Activated CD8-positive, alpha-beta memory T cell treated with anti-CD3 and anti-CD28 coated beads for 4 hours (primary cell): ENCODE measurements around the gene HOXC6.

Source experiments
- DNase-seq, 2 donors: peaks; one replicate each; pipeline ENCODE4 v3.0.0-alpha.2; 2020; ENCODE audit warnings: low read depth in 2 of 2

HOXC6 gene

DNA sequence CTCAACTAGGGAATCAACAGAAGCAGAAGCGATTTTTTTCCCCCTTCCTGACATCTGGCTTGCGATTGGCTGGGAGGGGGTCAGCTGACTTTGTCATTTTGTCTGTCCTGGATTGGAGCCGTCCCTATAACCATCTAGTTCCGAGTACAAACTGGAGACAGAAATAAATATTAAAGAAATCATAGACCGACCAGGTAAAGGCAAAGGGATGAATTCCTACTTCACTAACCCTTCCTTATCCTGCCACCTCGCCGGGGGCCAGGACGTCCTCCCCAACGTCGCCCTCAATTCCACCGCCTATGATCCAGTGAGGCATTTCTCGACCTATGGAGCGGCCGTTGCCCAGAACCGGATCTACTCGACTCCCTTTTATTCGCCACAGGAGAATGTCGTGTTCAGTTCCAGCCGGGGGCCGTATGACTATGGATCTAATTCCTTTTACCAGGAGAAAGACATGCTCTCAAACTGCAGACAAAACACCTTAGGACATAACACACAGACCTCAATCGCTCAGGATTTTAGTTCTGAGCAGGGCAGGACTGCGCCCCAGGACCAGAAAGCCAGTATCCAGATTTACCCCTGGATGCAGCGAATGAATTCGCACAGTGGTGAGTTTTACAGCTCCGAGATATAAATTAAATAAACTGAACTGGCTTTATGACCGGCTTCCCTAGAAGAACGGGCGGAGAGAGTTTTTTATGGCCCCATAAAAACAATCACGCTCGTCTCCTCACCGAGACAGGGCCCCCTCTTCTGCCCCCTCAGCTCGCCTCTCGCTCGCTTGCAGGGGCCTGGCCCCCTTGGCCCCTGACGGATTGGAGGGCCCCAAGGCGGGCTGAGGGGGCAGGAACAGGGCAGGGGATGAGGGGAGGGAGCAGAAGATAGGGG lies at the start of gene HOXC6:
Gene HOXC6, plus strand, starts transcription at position 127 of the 888 bp plus-strand sequence. Its CDS starts 82 bp downstream, at position 209.
- no peak for DNase-seq

DNA sequence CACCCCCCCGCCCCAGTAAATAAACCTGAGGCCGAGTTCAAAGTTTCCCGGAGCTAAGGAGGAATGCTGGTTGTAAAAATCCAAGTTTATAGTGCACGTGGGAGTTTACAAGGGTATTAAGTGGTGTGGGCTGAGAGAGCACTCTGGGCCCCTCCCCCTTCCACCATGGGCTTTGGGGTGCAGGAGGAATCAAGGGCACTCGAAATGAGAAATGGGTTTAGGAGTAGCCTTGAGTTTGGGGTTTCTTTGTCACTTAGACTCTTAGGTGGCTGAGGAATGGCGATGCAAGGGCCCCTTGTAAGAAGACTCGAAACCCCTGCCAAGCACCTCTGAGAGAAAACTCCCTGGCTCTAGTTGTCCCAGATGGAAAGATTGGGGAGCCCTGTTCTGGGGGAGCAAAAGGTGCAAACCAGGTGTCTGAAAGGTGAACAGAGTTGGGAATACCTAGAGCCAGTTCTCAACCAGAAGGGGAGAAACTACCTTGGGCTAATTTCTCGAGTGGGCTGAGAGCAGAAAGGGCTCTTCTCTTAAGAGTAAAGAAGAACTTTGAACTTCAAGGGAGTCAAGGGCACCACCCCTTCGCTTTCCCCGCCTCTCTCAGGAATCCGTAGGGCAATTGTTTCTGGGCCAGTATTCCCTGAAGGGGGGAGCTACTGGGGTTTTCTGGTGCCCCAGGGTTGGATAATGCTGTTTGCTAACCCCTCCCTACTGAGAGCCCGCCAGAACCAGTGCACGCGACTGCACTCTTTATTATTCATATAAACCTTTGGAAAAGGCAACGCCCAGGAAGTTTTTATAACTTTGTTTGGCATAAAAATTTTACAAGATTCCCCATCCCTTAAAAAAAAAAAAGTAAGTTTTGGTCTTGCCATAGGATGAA lies 49.5 kb upstream of the HOXC6 start:
- DNase-seq = no peak

DNA sequence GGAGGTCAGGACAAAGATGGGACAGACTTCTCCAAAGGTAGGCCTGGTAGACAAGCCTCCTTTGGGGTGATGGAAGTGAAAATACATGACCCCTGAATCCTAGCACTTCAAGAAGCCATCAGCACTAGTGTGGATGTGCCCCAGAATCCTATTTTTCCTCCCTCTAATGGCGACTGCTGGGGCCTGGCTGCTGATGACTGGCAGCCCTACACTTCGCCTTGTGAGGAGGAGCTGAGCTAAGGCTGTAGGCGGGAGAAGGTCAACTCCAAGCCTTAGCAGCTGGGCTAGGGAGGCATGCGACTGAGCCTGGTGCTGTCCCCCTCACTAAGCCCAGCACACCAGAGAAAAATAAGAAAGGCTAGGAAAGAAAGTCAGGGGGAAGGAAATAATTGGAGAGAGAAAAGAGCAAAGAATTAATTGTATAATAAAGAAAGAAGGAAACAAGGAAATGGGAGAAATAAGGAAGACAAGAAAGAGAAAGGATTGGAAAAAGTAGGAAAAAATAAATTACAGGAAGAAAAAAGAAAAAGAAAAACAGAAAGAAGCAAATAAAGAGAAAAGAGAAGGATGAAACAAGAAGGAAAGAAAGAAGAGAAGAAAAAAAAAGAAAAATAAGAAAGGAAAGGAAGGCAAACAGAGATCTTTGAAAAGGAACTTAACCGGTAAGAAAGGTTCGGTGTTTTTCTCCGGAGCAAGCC lies 48.0 kb upstream of the HOXC6 start:
- no peak for DNase-seq

DNA sequence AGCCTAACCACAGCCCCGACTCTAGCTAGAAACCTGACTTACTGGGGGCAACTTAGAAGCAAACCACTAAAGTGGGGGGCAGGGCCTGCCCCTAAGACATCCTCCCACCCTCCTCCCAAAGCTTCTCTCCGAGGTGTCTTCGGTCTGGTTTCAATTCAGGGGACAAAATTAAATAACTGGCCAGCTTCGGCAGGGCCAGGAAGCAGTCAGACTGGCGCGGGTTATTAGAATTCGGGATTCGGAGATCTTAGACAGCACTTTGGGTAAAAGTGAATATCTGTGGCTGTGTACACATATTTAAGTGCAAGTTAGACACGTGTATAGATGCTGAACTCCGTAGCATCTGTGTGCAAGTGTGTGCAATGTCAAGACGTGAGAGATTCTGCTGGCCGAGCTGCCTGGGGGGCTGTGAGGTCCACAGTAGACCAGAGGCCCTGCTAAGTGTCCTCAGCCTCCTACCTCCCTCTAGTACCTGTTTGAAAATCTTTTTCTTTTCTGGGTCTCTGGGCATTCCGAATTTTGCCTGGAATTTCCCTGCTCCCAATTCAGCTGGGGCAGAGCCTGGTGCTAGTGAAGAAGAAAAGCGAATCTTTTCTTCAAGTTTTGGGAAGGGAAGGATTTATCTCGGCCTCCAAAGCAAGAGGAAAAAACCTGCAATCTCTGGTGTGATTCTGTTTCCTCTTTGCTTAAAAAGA lies 47.3 kb upstream of the HOXC6 start:
- no peak for DNase-seq

DNA sequence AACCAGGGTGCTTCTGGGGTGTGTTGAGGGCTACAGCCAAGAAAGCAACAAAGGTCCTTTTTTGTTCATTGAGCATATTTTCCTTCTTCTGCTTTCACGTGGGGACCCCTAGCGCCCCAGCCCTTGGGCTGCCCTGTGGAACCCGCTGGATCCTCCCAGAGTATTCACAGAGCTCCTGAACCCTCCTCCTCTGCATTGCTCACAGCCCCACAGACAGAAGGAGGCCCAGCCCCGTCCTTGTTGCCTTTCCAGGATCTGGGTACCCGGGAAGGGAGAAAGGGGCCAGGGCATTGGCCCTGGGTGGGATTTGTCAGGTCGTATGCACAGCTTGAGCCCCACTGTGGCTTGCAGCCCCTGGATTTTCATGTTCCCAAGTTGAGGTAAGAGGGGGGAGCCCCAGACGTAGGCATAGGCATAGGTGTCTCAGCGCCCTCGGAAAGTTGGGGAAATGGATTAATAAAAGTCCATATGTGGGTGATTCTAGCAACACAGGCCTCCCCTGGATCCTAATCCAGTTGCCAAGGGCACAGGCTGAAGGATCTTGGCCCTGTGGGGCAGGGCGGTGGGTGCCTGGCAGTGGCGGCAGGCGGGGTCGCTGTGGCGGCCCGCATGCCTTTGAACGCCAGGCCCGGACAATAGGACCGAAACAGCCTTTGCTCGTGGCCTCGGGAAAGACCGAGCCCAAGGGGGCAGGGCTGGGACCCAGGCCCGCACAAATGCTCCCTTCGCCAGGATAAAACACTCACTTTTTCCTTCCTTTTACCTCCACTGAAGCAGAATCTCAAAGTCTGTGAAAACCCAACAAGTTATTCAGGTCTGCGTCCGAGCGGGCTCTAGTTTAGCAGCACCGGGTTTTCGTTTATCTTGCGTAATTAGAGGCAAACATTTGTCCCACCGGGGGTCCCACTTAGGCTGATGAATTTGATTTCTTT lies 46.3 kb upstream of the HOXC6 start:
- DNase-seq = no peak

DNA sequence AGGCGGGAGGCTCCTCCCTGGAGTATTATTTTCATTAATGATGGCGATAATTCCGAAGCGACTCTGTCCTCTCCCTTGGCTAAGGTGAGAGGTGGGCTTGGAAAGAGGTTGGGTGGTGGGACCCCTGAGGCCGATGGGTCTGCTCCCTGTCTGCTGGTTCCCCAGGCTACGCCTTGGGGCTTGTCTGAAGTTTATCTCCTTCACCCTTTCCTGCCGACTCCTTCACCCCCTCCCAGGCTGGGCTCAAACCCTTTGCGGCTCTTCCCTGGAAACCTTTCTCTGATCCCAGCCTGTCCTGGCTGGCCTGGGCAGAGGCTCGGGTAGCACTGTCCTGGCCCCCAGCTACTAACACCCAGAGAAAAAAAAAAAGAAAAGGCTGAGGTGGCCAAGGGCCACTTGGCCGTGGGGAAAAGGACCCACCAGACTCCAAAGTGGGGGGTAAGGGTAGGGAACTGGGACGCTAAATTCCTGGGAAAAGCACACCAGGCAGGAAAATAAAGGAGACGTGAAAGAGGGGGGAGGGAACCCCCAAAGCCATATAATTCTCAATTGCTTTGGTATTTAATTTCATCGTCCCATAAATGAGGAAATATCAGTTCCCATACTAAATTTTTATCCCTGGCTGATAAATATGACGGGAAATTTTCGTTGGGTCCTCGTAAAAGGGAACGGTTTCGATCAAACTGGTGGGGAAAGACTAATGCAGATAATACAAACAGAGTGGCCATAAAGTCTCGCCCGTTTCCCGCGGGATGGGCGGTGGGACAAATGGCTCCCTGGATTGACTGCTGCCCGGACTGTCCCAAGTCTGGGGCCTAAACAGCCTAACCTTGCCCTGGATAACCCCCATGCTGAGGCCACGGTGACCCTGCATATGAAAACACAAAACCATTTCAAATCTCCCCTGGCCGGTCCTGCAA lies 45.3 kb upstream of the HOXC6 start:
- DNase-seq = no peak

DNA sequence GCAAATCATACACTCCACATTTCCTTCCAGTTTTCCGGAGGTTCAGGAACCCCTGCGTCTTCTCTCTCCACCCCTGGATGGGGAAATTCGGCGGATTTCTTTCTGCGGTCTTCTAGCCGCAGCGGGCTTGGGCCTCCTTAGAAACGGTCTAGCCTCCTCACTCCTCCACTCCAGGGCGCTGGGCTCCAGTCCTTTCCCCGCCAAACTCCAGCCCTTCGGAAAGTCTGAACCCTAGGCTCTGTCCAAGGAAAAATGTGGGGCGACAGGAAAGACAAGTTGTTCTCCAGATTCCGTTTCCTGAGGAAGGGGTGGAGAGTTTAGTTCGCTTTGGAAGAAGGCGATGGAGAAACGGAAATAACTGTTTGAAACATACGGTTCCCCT lies 44.7 kb upstream of the HOXC6 start:
- no peak for DNase-seq

DNA sequence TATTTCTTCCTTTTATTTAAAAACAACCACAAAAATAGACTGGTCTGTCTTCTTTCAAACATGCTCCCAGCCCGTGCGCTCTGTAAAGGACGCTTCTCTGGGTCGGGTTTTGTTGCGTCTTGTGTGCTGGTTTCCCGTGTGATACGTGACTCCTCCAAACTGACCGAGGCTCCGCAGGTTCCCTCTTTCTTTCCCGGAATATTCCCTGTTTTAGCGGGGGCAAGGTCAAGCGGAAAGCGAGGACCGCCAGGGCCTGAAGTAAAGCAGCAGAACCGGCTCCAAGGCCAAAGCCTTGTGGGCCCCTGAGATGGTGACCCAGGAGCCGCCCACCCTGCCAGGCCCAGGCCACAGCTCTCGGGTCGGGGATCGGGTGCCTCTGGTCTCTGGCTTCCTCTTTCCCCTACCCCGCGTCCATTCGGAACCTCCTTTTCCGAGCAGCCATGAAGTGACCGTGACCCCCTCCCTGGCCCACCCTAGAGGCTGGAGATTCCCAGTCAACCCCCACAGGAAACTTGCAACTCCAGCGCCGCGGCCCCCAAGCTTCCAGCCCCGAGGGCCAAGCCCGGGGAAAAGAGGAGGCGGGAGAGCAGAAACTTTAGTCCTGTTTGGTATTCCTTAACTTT lies 44.2 kb upstream of the HOXC6 start:
- DNase-seq = no peak

DNA sequence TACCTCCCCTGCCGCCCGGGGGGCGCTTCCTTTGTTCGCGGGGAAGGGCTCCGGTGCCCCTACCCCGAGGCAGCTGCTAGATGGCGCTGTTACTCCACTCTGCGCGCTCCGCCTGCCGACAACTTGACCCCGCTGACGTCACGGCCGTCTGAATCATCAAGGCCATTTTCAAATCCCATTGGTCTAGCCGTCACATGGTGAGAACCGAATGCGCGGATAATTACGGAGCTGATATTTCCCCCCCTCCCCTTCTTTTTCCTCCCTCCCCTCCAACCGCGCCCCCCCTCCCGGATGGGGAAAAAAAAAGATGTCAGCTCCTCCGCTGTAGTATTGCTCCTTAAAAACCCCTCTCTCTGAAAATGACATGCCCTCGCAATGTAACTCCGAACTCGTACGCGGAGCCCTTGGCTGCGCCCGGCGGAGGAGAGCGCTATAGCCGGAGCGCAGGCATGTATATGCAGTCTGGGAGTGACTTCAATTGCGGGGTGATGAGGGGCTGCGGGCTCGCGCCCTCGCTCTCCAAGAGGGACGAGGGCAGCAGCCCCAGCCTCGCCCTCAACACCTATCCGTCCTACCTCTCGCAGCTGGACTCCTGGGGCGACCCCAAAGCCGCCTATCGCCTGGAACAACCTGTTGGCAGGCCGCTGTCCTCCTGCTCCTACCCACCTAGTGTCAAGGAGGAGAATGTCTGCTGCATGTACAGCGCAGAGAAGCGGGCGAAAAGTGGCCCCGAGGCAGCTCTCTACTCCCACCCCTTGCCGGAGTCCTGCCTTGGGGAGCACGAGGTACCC lies 43.1 kb upstream of the HOXC6 start, which contains the start of gene HOXC10:
Gene HOXC10, plus strand, starts transcription at position 246 of the 791 bp plus-strand sequence. Its CDS starts 114 bp downstream, at position 360.
- peak; percentile 27 to 70 for DNase-seq

DNA sequence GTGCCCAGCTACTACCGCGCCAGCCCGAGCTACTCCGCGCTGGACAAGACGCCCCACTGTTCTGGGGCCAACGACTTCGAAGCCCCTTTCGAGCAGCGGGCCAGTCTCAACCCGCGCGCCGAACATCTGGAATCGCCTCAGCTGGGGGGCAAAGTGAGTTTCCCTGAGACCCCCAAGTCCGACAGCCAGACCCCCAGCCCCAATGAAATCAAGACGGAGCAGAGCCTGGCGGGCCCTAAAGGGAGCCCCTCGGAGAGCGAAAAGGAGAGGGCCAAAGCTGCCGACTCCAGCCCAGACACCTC lies 42.6 kb upstream of the HOXC6 start:
- no peak for DNase-seq

DNA sequence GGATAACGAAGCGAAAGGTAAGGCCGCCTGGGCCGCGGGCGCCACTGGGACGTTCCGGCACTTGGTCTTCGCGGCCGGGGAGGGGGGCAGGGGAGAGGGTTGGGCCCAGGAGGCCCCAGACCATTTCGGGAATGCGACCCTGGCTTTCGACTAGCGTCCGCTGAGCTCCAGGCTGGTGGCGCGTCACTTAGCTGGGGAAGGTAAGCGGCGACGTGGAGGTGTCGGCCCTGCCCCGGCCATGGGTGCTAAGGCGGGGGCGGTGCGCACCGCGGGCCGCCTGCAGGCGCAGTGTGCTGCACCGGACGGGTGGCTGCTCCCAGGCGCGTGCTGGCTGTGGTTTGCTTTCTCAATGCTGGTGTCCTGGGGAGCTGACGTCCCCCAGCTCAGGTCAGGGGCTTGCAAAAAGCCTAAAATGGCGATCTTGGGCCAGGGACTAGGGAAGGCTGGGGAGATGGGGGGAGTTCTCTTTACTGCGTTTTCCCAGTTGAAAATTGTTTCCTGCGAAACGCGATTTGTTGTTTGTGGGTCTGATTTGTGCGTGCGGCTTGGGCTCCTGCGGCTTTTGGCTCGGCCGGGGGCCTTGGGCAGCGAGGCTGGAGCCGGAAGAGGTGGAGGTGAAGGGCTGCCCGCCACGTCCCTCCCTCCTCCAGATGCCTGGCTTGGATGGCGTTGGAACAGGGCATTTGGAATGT lies 42.1 kb upstream of the HOXC6 start:
- DNase-seq = no peak

DNA sequence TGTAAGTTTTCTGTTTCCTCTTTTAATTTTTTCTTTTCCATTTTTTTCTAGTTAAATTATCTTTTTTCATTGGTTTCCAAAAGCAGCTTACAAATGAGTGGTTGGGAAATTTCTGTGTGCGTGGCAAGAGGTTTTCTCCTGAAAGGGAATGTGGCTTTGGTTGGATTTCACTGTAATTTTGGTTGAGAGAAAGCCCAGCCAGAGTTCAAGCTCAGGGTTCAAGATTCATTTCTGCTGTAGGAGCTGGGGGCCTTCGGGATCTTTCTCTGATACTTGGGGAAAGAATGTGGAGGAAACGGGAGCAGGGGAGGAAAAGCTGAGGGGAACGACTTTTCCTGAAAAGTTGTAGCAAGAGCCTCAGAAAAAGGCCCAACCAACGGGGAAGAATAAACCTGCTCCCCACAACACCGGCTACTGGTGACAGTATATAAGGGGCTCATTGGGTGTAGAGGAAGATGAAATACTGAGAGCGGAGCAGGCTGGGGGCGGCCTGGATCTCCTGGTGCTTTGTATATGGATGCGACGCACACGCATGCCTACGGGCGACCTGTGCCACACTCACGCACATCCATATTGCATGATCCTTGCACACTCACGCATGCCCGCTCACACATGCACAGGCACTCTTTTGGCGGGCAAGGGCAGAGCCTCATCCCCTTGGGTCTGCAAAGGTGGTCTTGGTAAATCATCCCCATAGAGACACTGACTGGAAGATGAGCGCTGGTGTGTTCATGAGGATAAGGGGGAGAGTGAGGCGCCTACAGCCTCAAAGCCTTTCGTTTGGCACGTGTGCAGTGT lies 41.4 kb upstream of the HOXC6 start:
- no peak for DNase-seq

DNA sequence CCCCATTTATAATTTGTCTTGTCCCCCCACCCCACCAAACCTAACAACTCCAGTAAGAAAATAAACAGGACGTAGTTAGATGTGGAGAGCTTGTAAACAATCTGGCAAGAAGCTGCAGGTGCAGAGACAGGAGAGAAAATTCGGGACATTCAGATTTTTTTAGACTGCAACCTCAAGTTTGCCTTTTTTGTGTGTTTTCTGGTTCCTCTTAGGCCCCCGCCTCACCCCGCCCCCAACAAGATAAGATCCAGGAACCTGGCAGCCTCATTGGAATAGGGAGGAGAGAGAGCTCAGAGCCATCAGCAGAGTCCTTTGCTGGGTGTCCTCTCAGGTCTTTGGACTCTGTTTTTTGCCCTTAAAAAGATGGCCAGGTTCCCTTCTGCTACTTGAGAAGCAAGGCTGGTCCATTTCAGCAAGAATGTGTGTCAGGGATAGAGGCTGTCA lies 40.4 kb upstream of the HOXC6 start:
- DNase-seq = no peak

DNA sequence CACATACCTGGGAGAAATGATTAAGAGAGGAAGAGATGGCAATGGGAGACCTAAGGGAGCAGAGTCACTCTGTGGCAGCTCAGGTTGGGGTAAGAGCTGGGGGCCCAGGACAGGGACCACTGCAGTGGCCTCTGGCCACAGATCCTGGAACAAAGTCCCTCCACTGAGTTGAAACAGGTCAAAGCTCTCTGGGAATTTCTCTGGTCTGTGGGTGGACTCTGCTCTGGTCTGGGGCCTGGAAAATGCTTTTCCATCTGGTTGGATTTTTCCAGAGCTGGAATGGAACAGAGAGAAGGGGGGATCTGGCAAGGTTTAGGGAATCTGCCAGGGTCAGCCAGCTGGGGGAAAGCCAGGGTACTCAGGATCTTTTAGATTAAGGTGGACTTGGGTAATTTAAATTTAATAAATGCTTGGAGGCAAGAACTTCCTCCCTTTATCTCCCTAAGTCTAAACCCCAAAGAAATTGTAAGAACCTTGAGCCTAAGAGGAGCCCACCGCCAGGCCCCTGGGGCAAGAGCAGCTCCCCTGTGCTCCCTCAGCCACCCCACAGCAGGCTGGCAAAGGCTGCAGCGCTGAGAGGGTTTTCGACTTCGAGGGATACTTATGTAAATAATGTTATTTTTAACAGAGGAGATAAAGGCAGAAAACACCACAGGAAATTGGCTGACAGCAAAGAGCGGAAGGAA lies 39.6 kb upstream of the HOXC6 start:
- DNase-seq = no peak

DNA sequence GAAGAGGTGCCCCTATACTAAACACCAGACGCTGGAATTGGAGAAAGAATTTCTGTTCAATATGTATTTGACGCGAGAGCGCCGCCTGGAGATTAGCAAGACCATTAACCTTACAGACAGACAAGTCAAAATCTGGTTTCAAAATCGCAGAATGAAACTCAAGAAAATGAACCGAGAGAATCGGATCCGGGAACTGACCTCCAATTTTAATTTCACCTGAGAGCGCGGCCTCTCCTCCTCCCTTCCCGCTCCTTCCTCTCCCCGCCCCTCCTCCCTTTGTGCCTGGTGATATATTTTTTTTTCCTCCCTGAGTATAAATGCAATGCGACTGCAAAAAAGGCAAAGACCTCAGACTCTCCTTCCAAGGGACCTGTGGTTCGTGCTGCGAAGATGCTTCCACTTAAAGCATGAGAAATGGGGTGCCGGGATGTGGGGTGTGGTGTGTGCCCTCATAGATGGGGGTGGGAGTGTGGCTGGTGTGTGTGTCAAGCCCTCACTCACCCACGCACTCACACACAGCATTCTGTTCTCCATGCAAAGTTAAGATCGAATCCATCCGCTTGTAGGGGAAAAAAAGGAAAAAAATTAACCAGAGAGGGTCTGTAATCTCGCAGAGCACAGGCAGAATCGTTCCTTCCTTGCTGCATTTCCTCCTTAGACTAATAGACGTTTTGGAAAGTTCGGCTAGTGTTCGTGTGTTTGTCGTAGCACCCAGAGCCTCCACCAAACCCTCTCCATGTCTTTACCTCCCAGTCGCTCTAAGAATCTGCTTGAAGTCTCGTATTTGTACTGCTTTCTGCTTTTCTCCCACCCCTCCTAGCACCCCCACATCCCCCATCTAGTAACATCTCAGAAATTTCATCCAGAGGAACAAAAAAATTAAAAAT lies 38.8 kb upstream of the HOXC6 start:
- no peak for DNase-seq
